ENCODE data around the gene S100B. TPM values are rescaled to one million over a fixed set of nuclear protein-coding genes. Genes with fewer than 3 reads are reported as not detected.

The S100B gene
- total and polyA plus RNA-seq, 2 donors from 2014 or later, result 2.6 to 6.9 TPM

DNA sequence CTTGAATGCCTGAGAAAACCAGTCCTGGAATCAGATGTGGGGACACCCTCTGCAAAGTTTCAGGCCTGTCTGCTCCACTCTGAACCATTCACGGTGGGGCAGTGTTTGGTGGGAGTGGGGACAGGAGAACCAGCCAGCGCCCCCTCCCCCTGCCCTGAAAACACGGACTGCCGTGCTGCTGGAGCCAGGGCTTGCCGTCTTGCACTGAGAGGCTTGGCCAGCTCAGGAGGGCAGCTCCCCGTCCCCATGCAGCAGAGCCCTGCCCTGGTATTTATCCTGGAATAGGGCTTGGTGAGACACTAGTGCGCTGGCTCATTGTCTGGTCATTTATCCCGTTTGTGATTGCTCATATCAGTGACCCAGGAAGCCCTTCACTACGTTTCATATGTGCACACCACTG, 3.9 kb downstream of the S100B start:
- intact Hi-C loops (cut with DNase I), result no loop called here
- Histone ChIP-seq H3K9ac (ENCODE audit: low read length in 3 of 3) (no peak overlapping the region), H3K27me3 (ENCODE audit: control insufficient read depth, insufficient read depth, low read length) (no peaks in the 10 kb centered on the region), H3K27ac (ENCODE audit: low read depth in 2 of 2, low read length in 2 of 2) (no peak overlapping the region), H3K9me3 (ENCODE audit: control insufficient read depth in 2 of 3, insufficient read depth in 1 of 3, low read length in 3 of 3) (no peaks in the 10 kb centered on the region), H3K36me3 (ENCODE audit: control insufficient read depth in 2 of 3, insufficient read depth in 3 of 3, low read length in 3 of 3) (no peaks in the 10 kb centered on the region), H3K4me1 (ENCODE audit: control insufficient read depth in 2 of 3, insufficient read depth in 2 of 3, low read depth in 1 of 3, low read length in 3 of 3) (peaks cover 0 to 6% (median 0%) of the 10 kb centered on the region in 3 donors), H3K4me3 (ENCODE audit: low read length in 3 of 3) (no peak overlapping the region)
- TF ChIP-seq, protein P1, sequence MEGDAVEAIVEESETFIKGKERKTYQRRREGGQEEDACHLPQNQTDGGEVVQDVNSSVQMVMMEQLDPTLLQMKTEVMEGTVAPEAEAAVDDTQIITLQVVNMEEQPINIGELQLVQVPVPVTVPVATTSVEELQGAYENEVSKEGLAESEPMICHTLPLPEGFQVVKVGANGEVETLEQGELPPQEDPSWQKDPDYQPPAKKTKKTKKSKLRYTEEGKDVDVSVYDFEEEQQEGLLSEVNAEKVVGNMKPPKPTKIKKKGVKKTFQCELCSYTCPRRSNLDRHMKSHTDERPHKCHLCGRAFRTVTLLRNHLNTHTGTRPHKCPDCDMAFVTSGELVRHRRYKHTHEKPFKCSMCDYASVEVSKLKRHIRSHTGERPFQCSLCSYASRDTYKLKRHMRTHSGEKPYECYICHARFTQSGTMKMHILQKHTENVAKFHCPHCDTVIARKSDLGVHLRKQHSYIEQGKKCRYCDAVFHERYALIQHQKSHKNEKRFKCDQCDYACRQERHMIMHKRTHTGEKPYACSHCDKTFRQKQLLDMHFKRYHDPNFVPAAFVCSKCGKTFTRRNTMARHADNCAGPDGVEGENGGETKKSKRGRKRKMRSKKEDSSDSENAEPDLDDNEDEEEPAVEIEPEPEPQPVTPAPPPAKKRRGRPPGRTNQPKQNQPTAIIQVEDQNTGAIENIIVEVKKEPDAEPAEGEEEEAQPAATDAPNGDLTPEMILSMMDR (IDR thresholded peaks at IDR 0.05; ENCODE audit: borderline replicate concordance, extremely low read depth, insufficient read depth), result no peak
- no peak for FAIRE-seq
- DNase-seq, result no peak

DNA sequence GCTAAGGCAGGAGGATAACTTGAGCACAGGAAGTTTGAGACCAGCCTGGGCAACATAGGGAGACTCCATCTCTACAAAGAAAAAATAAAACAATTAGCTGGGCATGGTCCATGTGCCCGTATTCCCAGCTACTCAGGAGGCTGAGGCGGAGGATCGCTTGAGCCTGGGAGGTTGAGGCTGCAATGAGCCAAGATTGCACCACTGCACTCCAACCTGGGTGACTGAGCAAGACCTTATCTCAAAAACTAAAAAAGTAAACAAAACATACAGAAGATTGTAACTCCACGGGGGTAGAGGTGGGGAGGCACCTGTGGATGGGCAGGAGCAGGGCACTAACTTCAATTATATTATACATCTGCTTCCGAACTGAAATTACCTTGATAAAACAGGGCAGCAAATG, 4.6 kb downstream of the S100B start:
- intact Hi-C loops (cut with DNase I), result no loop called here
- Histone ChIP-seq H3K36me3 (ENCODE audit: control insufficient read depth in 2 of 3, insufficient read depth in 3 of 3, low read length in 3 of 3) (no peaks in the 10 kb centered on the region), H3K27ac (ENCODE audit: low read depth in 2 of 2, low read length in 2 of 2) (no peak overlapping the region), H3K27me3 (ENCODE audit: control insufficient read depth, insufficient read depth, low read length) (no peaks in the 10 kb centered on the region), H3K9ac (ENCODE audit: low read length in 3 of 3) (no peak overlapping the region), H3K4me3 (ENCODE audit: low read length in 3 of 3) (no peak overlapping the region), H3K9me3 (ENCODE audit: control insufficient read depth in 2 of 3, insufficient read depth in 1 of 3, low read length in 3 of 3) (no peaks in the 10 kb centered on the region), H3K4me1 (ENCODE audit: control insufficient read depth in 2 of 3, insufficient read depth in 2 of 3, low read depth in 1 of 3, low read length in 3 of 3) (peaks cover 0 to 6% (median 0%) of the 10 kb centered on the region in 3 donors)
- FAIRE-seq (no peak), DNase-seq (no peak)
- TF ChIP-seq, protein P1 (IDR thresholded peaks at IDR 0.05; ENCODE audit: borderline replicate concordance, extremely low read depth, insufficient read depth), result no peak

DNA sequence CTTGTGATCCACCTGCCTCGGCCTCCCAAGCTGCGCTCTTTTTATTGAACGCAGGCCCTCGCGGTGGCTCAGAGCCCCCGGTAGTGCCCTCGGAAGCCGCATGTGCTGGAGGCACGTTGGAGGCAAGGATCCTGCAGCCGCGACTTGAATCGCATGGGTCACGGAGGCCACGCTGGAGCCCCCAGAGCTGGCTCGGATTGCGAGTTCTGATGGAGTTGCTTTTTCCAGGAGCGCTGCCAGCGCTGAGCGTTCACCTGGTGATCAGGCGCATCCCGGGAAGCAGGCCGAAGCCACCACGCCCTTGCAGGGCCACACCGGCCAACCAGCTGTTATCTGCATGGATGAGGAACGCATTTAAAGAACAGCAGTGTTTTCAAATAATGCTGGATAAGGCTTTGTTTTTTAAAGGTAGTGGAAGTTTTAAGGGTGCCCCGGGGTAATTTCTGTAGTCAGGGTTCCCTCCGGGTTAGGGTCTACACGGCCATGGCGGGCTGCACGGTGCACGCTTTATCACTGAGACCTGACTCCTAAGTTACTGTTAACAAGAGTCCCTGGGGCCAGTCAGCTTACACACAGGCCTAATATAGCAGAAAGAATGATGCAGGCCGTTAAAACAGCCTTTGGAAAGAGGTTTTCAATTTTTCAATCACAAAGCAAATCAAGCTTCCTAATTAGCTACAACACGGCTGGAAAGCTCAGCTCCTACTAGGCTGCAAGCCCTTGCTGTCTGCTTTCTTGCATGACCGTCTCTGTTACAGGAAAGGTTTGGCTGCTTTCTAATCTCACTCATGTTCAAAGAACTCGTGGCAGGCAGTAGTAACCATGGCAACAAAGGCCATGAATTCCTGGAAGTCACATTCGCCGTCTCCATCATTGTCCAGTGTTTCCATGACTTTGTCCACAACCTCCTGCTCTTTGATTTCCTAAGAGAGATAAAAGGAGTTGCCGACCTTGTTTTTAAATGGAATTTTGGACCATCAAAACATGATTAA, 6.0 kb downstream of the S100B start:
- Histone ChIP-seq H3K27me3 (ENCODE audit: control insufficient read depth, insufficient read depth, low read length) (no peaks in the 10 kb centered on the region), H3K9ac (ENCODE audit: low read length in 3 of 3) (no peak overlapping the region), H3K27ac (ENCODE audit: low read depth in 2 of 2, low read length in 2 of 2) (no peak overlapping the region), H3K9me3 (ENCODE audit: control insufficient read depth in 2 of 3, insufficient read depth in 1 of 3, low read length in 3 of 3) (peaks cover 0 to 3% (median 0%) of the 10 kb centered on the region in 3 donors), H3K4me3 (ENCODE audit: low read length in 3 of 3) (no peak overlapping the region), H3K36me3 (ENCODE audit: control insufficient read depth in 2 of 3, insufficient read depth in 3 of 3, low read length in 3 of 3) (no peaks in the 10 kb centered on the region), H3K4me1 (ENCODE audit: control insufficient read depth in 2 of 3, insufficient read depth in 2 of 3, low read depth in 1 of 3, low read length in 3 of 3) (peaks cover 0 to 6% (median 0%) of the 10 kb centered on the region in 3 donors)
- FAIRE-seq, result no peak
- intact Hi-C loops (cut with DNase I), result no loop called here
- TF ChIP-seq, protein P1 (IDR thresholded peaks at IDR 0.05; ENCODE audit: borderline replicate concordance, extremely low read depth, insufficient read depth), result no peak
- peak in 4 of 5 donors; percentile 70 to 92 (median 83) for DNase-seq

Measured in kidney (tissue), 14 donors.